ENCODE results near the gene LDLRAD4.

GRCh38 chr18:13220361-13220991 is 1.9 kb downstream of the LDLRAD4 start:
- TF ChIP-seq CTCF (IDR thresholded peaks at IDR 0.05; ENCODE audit: insufficient read depth, low read length, poor library complexity, severe bottlenecking): no peak
- TF ChIP-seq EZH2phosphoT487 (conservative IDR thresholded peaks at IDR 0.05; ENCODE audit: low read length): no peak

Data from SU-DHL-6 (cell line).